ENCODE data around the gene TNS4.

The TNS4 gene

GRCh38 chr17:40538936-40539705 lies 37.7 kb upstream of the TNS4 start:
- in situ Hi-C loops (cut with HindIII; ENCODE audit: low pct_ligation_motif_present, low pct_unique_long_range_greater_than_20kb, low sequenced_read_pairs), result loop anchor here (25.0 kb wide), 2 partner anchors 102 to 227 kb away; partner anchors contain the start of genes IGFBP4 and RARA
- no peak for DNase-seq

- in situ Hi-C loops (cut with HindIII; ENCODE audit: low pct_ligation_motif_present, low pct_unique_long_range_greater_than_20kb, low sequenced_read_pairs), result loop anchor here (25.0 kb wide), 2 partner anchors 101 to 226 kb away; partner anchors contain the start of genes IGFBP4 and RARA
- DNase-seq, result no peak
These were observed 36.9 kb upstream of the TNS4 start for GRCh38 chr17:40538019-40538935.

GRCh38 chr17:40536295-40537171 lies 35.1 kb upstream of the TNS4 start:
- in situ Hi-C loops (cut with HindIII; ENCODE audit: low pct_ligation_motif_present, low pct_unique_long_range_greater_than_20kb, low sequenced_read_pairs), result loop anchor here (25.0 kb wide), 2 partner anchors 99 to 224 kb away; partner anchors contain the start of genes IGFBP4 and RARA
- DNase-seq, result no peak

- DNase-seq, result no peak
- in situ Hi-C loops (cut with HindIII; ENCODE audit: low pct_ligation_motif_present, low pct_unique_long_range_greater_than_20kb, low sequenced_read_pairs), result loop anchor here (25.0 kb wide), 2 partner anchors 99 to 224 kb away; partner anchors contain the start of genes IGFBP4 and RARA
These were observed 34.5 kb upstream of the TNS4 start for GRCh38 chr17:40535924-40536294.

GRCh38 chr17:40535438-40535837 lies 34.0 kb upstream of the TNS4 start:
- no peak for DNase-seq
- in situ Hi-C loops (cut with HindIII; ENCODE audit: low pct_ligation_motif_present, low pct_unique_long_range_greater_than_20kb, low sequenced_read_pairs), result loop anchor here (25.0 kb wide), 2 partner anchors 98 to 223 kb away; partner anchors contain the start of genes IGFBP4 and RARA

GRCh38 chr17:40534371-40535189 lies 33.2 kb upstream of the TNS4 start:
- no peak for DNase-seq
- in situ Hi-C loops (cut with HindIII; ENCODE audit: low pct_ligation_motif_present, low pct_unique_long_range_greater_than_20kb, low sequenced_read_pairs), result loop anchor here (25.0 kb wide), 2 partner anchors 97 to 222 kb away; partner anchors contain the start of genes IGFBP4 and RARA

GRCh38 chr17:40533896-40534295 lies 32.5 kb upstream of the TNS4 start:
- no peak for DNase-seq
- in situ Hi-C loops (cut with HindIII; ENCODE audit: low pct_ligation_motif_present, low pct_unique_long_range_greater_than_20kb, low sequenced_read_pairs), result loop anchor here (25.0 kb wide), 2 partner anchors 97 to 222 kb away; partner anchors contain the start of genes IGFBP4 and RARA

GRCh38 chr17:40532520-40533253 lies 31.3 kb upstream of the TNS4 start:
- in situ Hi-C loops (cut with HindIII; ENCODE audit: low pct_ligation_motif_present, low pct_unique_long_range_greater_than_20kb, low sequenced_read_pairs), result loop anchor here (25.0 kb wide), 2 partner anchors 95 to 220 kb away; partner anchors contain the start of genes IGFBP4 and RARA
- DNase-seq, result no peak

- DNase-seq, result no peak
- in situ Hi-C loops (cut with HindIII; ENCODE audit: low pct_ligation_motif_present, low pct_unique_long_range_greater_than_20kb, low sequenced_read_pairs), result loop anchor here (25.0 kb wide), 2 partner anchors 94 to 219 kb away; partner anchors contain the start of genes IGFBP4 and RARA
These were observed 29.9 kb upstream of the TNS4 start for GRCh38 chr17:40531051-40531991.

GRCh38 chr17:40530531-40530994 lies 29.1 kb upstream of the TNS4 start:
- in situ Hi-C loops (cut with HindIII; ENCODE audit: low pct_ligation_motif_present, low pct_unique_long_range_greater_than_20kb, low sequenced_read_pairs), result loop anchor here (25.0 kb wide), 2 partner anchors 93 to 218 kb away; partner anchors contain the start of genes IGFBP4 and RARA
- DNase-seq, result no peak

GRCh38 chr17:40529991-40530390 lies 28.6 kb upstream of the TNS4 start:
- in situ Hi-C loops (cut with HindIII; ENCODE audit: low pct_ligation_motif_present, low pct_unique_long_range_greater_than_20kb, low sequenced_read_pairs), result loop anchor here (25.0 kb wide), 2 partner anchors 93 to 218 kb away; partner anchors contain the start of genes IGFBP4 and RARA
- no peak for DNase-seq

GRCh38 chr17:40528692-40529417 lies 27.4 kb upstream of the TNS4 start:
- no peak for DNase-seq
- in situ Hi-C loops (cut with HindIII; ENCODE audit: low pct_ligation_motif_present, low pct_unique_long_range_greater_than_20kb, low sequenced_read_pairs), result loop anchor here (25.0 kb wide), 2 partner anchors 92 to 217 kb away; partner anchors contain the start of genes IGFBP4 and RARA

GRCh38 chr17:40526668-40527067 lies 25.2 kb upstream of the TNS4 start:
- DNase-seq, result no peak
- in situ Hi-C loops (cut with HindIII; ENCODE audit: low pct_ligation_motif_present, low pct_unique_long_range_greater_than_20kb, low sequenced_read_pairs), result loop anchor here (25.0 kb wide), 2 partner anchors 89 to 214 kb away; partner anchors contain the start of genes IGFBP4 and RARA

GRCh38 chr17:40525294-40525693 lies 23.9 kb upstream of the TNS4 start:
- DNase-seq, result no peak
- in situ Hi-C loops (cut with HindIII; ENCODE audit: low pct_ligation_motif_present, low pct_unique_long_range_greater_than_20kb, low sequenced_read_pairs), result loop anchor here (25.0 kb wide), 2 partner anchors 88 to 213 kb away; partner anchors contain the start of genes IGFBP4 and RARA

Measured in ACHN (cell line).